Skeletal muscle cell (primary cell): ENCODE data around the gene RNASEH2B.

Source experiments
- DNase-seq: peaks from one replicate; pipeline ENCODE4 v3.0.0-alpha.2; 2010; ENCODE audit warnings: low read depth
- H3K4me3 ChIP-seq: 2 replicates; pipeline ENCODE4 v1.5.1; 2011; ENCODE audit warnings: low read depth, mild to moderate bottlenecking, control low read depth, low read length, moderate library complexity

Gene RNASEH2B

GRCh38 chr13:50898338-50898737 lies 11.3 kb upstream of the RNASEH2B start:
- DNase-seq = no peak
- H3K4me3 ChIP-seq = no peak overlapping the region

GRCh38 chr13:50901701-50902100 lies 7.9 kb upstream of the RNASEH2B start:
- no peak for DNase-seq
- H3K4me3 ChIP-seq = no peak overlapping the region

DNA sequence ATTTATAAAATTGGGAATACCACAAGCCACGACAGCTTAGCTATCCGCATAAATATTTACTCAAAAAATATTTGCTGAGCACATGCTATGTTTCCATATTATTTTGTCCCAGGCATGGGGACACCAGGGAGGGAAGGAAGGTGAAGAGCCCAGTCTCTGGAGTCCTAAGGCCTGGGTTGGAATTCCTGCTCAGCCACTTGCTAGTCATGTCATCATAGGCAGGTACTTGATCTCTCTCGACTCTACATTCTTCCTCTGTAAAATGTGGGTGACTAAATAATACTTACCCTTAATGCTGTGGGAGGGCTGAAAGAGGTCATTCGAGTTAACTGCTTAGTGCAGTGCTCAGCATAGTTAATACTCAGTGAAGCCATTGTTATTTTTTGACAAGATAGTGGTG lies 4.3 kb upstream of the RNASEH2B start:
- DNase-seq = no peak
- no peak overlapping the region for H3K4me3 ChIP-seq

- H3K4me3 ChIP-seq = no peak overlapping the region
- DNase-seq = no peak
Observed at GRCh38 chr13:50907781-50908180, 1.8 kb upstream of the RNASEH2B start.

DNA sequence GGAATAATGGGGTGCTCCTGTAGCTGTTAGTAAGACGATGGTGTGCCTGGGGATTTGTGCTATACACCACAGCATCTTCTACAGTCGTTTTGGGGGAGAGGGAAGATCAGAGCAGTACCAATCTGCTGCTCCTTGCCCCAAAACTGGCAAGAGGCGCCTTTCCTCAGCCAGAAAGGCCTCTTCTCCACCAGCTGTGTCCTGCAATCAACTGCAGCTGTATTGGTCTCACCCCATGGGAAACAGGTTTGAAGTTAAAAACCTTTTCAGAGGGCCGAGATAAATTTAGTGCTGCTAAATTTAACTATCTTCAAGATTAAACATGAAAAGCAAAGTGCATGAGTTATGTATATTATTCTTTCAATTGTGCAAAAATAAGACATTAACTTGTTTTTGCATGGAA lies 1.2 kb upstream of the RNASEH2B start:
- H3K4me3 ChIP-seq = no peak overlapping the region
- DNase-seq = no peak

DNA sequence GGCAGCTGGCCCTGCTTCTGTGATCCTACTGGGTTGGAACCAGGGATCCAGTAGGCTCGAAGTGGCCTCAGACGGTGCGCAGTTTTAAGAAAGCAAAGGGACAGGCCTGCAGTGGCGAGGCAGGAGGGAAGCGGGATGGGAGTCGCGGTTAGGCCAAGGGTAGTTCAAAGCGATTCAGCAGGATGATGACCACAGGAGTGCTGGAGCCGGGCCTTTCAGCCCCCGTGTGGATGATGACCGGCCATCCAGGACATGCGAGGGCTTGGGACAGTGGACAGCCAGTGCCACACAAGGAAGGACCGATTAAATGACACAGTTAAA lies 854 bp downstream of the RNASEH2B start:
- H3K4me3 ChIP-seq = peak overlapping the region; percentile 77
- no peak for DNase-seq

DNA sequence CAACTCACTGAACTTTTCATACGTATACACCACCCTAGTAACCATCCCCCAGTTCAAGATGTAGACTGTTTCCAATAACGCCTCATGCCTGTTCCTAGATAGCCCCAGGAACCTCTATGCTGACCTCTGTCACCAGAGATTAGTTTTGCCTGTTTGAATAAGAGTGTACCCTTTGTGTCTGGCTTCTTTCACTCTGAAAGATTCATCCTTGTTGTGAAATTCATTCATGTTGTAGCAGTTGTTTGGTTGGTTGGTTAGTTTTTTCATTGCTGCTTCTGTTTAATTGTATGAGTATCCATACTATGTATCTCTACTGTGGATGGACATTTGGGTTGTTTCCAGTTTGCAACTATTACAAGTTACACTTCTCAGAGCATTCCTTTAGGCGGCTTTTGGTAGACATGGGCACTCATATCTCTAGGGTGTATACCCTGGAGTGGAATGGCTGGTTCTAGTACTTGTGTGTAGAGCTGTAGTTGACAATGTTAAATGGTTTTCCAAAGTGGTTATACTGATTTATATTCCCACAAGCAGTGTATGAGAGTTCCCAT lies 1.6 kb downstream of the RNASEH2B start:
- H3K4me3 ChIP-seq = peak overlapping the region; percentile 77
- no peak for DNase-seq

DNA sequence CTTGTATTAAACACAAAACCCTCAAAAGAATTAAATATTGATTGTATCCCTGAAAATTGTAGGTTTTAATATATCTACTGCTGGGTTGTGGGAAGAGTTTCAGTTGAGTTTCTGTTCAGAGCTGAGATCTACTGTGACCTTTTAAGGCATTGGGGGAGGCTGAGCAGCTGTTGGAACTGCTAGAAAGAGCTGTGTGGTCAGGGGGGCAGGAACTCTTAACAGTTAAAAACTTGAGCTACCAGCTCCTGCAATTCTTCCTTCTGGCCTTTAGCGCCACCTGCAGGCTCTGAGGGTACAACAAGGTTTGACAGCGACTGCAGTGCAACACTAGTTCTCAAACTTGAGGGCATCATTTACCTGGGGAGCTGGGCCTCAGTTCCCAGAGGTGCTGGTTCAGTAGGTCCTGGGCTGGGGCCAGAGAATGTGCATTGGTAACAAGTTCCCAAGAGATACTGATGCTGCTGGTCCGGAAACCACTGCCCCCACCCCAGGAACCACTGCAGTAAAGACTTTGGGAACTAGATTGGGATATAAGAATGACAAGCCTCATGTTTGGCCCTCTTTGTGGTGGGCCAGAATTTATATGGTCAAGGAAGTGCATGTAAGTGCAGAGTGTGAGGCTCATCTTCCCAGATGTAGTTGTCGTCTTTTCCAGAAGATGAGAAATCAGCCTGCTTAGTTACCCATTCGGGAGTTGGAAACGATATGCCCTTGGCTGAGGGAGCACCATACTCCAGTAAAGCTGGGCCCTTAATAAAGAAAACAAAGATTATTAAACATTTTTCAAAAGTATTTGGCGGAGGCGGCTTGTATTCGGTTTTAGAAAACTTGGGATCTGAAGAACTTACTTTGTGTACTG lies 2.6 kb downstream of the RNASEH2B start:
- no peak overlapping the region for H3K4me3 ChIP-seq
- DNase-seq = peak; percentile 76

GRCh38 chr13:50912851-50913250 lies 3.3 kb downstream of the RNASEH2B start:
- no peak overlapping the region for H3K4me3 ChIP-seq
- DNase-seq = no peak

DNA sequence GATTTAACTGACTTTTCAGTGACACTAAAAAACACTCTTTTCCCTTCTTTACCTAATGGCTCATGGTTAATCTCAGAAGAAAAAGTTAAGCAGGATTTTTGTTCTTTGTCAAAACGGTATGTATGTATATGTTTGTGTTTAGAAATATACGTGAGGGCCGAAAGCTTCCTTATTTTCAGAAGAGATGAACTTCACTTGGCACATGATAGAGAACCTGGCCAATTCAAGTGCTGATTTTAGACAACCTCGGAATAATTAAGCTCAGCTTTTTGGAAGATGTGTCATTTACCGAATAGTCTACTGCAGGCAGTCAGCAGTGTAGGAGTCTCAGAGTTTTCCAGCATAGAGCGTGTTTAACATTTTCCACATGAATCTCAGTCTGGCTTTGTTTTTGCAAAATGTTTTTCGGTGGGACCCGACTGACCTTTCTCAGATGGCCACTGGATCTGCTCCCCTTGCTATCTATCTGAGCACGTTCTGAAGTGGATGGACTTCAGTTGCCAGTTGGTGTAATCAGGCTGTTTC lies 4.6 kb downstream of the RNASEH2B start:
- no peak for DNase-seq
- no peak overlapping the region for H3K4me3 ChIP-seq

DNA sequence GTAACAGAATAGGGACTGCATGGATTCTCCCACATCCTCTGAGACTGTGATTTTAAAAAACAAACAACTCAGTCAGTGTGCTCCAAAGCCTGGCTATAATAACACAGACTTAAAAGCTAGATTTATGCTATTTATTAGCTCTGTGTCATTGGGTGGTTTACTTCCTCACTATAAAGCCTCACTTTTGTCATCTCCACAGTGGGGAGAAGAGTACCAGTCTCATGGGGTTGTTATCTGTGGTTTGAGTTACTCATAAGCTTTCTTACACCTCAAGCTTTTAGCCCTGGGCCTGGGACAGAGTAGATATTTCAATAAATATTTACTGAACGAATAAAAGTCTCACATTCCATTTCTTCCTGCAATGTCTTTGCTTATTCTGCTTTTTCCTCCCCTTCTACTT lies 5.3 kb downstream of the RNASEH2B start:
- no peak overlapping the region for H3K4me3 ChIP-seq
- no peak for DNase-seq

DNA sequence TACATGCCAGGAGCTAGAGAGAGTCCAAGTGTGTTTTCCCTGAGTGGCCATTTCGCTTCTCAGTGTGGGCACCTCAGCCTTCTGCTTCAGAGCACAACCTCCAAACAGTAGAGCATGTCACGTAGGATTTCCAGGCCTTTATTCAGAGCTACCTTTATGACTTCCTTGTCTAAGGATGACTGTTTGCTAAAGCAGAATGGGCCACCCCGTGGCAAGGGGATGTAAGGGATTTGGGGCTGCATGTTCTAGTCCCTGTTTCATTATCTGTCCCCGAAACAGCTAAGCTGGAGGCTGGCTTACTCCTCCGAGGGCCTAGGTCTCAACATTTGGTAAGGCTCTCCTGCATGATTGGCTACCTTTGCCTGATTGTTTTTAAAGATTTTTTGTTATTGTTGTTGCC lies 6.0 kb downstream of the RNASEH2B start:
- DNase-seq = no peak
- no peak overlapping the region for H3K4me3 ChIP-seq

DNA sequence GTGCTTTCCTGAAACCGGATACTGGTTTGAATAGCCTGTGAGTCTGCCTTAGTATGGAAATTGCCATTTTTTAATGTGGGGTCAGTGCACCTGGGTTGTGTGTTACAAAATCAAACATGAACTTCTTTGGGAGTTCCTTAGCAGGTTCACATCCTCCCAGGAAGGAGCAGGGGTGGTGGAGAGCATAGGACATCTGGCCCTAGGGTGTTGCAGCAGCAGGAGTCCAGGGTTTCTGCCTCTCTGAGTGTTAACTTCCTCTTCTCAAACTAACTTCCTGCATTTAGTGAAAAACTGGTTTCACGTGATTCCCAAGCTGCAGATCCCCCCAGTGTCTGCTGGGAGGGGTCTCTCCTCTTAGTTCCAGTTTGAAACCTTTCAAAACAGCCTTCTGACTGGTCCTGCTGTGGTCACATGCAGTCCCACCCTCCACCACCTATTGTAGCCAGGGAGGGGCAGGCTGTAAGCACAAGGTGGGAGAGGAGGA lies 7.2 kb downstream of the RNASEH2B start:
- no peak for DNase-seq
- H3K4me3 ChIP-seq = no peak overlapping the region

- no peak for DNase-seq
- H3K4me3 ChIP-seq = no peak overlapping the region
Observed at GRCh38 chr13:50917572-50917971, 8.0 kb downstream of the RNASEH2B start.

GRCh38 chr13:50918567-50918966 lies 9.0 kb downstream of the RNASEH2B start:
- DNase-seq = no peak
- no peak overlapping the region for H3K4me3 ChIP-seq

GRCh38 chr13:50919277-50919676 lies 9.7 kb downstream of the RNASEH2B start:
- H3K4me3 ChIP-seq = no peak overlapping the region
- DNase-seq = no peak

- no peak overlapping the region for H3K4me3 ChIP-seq
- DNase-seq = no peak
Observed at GRCh38 chr13:50921706-50922105, 12.1 kb downstream of the RNASEH2B start.

DNA sequence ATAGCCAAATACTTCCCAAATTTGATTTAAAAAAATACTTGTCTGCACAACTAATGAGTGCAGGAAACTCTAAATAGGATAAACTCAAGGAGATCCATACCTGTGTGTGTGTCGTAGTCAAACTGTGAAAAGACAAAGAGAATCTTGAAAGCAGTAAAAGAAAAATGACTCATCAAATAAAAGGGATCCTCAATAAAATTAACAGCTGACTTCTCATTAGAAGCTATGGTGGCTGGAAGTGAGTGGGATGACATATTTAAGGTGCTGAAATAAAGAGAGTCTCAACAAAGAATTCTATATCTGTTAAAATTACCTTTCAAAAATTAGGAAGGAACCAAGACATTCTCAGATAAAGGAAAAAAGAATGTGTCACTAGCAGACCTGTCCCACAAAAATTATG lies 13.7 kb downstream of the RNASEH2B start:
- H3K4me3 ChIP-seq = no peak overlapping the region

DNA sequence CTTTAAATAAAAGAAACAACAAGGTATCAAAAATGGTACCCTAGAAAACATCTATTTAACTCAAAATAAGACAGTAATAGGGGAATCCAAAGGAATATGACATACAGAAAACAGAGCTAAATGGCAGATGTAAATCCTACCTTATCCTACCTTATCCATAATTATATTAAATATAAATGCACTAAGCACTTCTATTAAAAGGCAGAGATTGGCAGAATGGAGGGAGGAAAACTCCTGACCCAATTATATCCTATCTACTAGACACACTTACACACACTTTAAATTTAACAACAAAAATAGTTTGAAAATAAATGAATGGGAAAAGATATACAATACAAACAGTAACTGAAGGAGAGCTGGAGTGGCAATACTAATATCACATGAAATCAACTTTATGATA lies 14.4 kb downstream of the RNASEH2B start:
- DNase-seq = no peak

More for the DNA sequence above, 13.7 kb downstream of the RNASEH2B start:
- DNase-seq = no peak

DNA sequence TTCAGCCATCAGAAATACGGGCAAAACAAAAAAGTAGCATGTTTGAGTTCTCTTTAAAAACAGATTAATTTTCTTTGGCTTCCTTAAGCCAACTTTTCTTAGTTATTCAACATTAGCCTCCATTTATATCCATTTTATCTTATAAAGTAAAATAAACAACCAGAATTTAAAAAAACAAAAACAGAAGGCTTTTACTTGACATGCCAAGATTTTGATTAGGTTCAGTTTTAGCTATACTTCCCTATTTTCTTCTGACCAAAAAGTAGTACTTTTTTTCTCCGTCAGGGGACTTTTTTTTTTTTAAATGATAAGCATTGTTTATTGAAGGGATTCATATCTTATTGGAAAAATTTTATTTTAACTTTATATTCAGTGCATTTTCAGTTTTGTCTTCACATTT lies 18.1 kb downstream of the RNASEH2B start:
- no peak overlapping the region for H3K4me3 ChIP-seq
- no peak for DNase-seq

More for the DNA sequence above, 14.4 kb downstream of the RNASEH2B start:
- H3K4me3 ChIP-seq = no peak overlapping the region

DNA sequence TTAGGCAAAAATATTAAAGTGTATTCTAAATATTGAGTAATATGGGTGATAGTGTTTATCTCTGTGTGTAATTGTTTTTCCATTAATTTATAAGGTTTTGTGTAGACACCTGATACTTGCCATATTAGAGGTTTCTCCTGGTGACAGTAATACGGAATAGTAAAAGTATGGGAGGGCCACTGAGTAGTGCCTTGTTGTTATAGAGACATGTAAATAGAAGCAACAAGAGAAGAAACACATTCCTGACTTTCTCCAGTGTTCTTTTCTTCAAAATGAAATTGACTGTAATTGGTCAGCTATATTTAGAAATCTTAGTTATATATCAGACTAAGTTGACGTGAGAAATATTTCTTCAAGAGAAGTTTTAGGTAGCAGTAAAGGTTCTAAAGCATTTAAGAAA lies 18.5 kb downstream of the RNASEH2B start:
- no peak for DNase-seq
- no peak overlapping the region for H3K4me3 ChIP-seq
